HL-60 (cell line): ENCODE results near the gene UQCC3.

Experiments
- DNase-seq, 2 experiments: peaks; one replicate each; pipeline ENCODE4 v3.0.0-alpha.2; 2010 to 2020; ENCODE audit warnings: low read depth in 1 of 2, low spot score in 1 of 2
- H3K27ac ChIP-seq: fragments of 250-450 bp; sonication (Bioruptor Pico); replicated peaks from 2 replicates; pipeline ENCODE4 v1.5.1; 2020; ENCODE audit warnings: mild to moderate bottlenecking, moderate library complexity
- H3K27me3 ChIP-seq: fragments of 250-450 bp; sonication (Bioruptor Pico); 2 replicates; pipeline ENCODE4 v1.5.1; 2021; ENCODE audit warnings: mild to moderate bottlenecking, moderate library complexity; ENCODE audit not compliant: insufficient read depth, poor library complexity, severe bottlenecking
- H3K4me3 ChIP-seq: replicated peaks from 2 replicates; pipeline ENCODE4 v1.5.1; 2011; ENCODE audit warnings: mild to moderate bottlenecking, control low read depth, low read length; ENCODE audit not compliant: insufficient read depth
- GABPA ChIP-seq: IDR thresholded peaks from 2 replicates; pipeline ENCODE4 v1.6.1; 2012; ENCODE audit warnings: low read depth
- POLR2AphosphoS5 ChIP-seq: IDR thresholded peaks from 2 replicates; pipeline ENCODE4 v1.6.1; 2012; ENCODE audit warnings: low read depth
- REST ChIP-seq: IDR thresholded peaks from 2 replicates; pipeline ENCODE4 v1.6.1; 2012; ENCODE audit warnings: low read depth; ENCODE audit not compliant: insufficient replicate concordance
- SPI1 ChIP-seq: IDR thresholded peaks from 2 replicates; pipeline ENCODE4 v1.6.1; 2012; ENCODE audit warnings: low read depth, mild to moderate bottlenecking, borderline replicate concordance
- TF ChIP-seq, protein P1 (sequence below): IDR thresholded peaks from one replicate; pipeline ENCODE4 v1.5.1; 2011; ENCODE audit warnings: low read length, control low read depth, inconsistent platforms; ENCODE audit not compliant: insufficient read depth

The UQCC3 gene

GRCh38 chr11:62705413-62705812 is 33.9 kb downstream of the UQCC3 start:
- no peak for DNase-seq
- H3K4me3 ChIP-seq, result peak overlapping the region; percentile 77
- H3K27ac ChIP-seq, result peak overlapping the region; percentile 80
- no peak for TF ChIP-seq POLR2AphosphoS5
- no peak for TF ChIP-seq REST
- H3K27me3 ChIP-seq, result no peaks in the 10 kb centered on the region

DNA sequence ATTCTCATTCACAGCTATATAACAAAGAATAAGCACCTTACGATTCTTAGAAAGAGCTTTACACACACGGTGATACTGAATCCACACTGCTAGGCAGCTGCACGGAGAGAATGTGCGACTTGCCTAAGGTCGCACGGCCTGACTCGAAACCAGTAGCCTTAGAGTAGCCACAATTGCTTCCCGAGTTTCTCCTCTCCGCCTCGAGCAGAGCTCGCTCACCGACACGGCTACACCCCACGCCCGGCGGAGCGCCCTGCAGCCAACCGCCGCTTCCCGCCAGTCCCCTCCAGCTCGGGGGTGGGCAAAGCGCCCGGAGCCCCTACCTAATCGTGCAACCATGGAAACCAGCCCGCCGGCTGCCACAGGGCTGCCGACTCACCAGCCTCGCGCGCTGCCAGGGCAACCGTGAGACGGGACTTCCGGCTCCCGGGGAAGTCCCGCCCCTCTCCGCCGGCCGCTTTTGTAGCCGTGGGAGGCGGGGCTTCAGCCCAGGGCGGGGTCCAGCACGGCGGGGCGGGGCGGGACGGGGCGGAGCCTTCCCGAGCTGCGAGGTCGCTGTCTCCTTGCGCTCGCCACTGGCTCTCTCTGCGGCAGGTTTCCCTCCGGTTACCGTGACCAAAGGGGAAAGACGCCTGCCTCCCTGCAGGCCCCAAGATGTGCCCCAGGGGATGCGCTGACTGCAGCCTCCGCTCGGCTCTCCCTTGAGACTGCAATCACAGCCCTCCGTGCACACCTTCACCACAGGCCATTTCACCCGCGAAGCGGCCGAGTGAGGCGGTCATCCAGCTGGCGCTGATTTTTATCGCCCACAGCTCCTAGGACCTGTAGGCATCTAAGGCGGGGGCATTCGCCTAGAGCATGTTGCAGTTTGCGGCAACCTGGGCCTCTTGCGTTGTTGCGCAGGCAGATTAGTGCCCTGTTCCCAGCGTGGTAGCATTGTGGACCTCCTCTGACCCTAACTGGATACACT is 34.7 kb downstream of the UQCC3 start:
- TF ChIP-seq SPI1 (no peak), POLR2AphosphoS5 (peak; percentile 74; the same call in 1 of the 2 replicates), GABPA (peak; percentile 75), REST (no peak)
- TF ChIP-seq, protein P1, sequence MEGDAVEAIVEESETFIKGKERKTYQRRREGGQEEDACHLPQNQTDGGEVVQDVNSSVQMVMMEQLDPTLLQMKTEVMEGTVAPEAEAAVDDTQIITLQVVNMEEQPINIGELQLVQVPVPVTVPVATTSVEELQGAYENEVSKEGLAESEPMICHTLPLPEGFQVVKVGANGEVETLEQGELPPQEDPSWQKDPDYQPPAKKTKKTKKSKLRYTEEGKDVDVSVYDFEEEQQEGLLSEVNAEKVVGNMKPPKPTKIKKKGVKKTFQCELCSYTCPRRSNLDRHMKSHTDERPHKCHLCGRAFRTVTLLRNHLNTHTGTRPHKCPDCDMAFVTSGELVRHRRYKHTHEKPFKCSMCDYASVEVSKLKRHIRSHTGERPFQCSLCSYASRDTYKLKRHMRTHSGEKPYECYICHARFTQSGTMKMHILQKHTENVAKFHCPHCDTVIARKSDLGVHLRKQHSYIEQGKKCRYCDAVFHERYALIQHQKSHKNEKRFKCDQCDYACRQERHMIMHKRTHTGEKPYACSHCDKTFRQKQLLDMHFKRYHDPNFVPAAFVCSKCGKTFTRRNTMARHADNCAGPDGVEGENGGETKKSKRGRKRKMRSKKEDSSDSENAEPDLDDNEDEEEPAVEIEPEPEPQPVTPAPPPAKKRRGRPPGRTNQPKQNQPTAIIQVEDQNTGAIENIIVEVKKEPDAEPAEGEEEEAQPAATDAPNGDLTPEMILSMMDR, result no peak
- peak overlapping the region; percentile 77 for H3K4me3 ChIP-seq
- H3K27ac ChIP-seq, result peak overlapping the region; percentile 80
- no peaks in the 10 kb centered on the region for H3K27me3 ChIP-seq
- DNase-seq, result peak; percentile 87 to 89

DNA sequence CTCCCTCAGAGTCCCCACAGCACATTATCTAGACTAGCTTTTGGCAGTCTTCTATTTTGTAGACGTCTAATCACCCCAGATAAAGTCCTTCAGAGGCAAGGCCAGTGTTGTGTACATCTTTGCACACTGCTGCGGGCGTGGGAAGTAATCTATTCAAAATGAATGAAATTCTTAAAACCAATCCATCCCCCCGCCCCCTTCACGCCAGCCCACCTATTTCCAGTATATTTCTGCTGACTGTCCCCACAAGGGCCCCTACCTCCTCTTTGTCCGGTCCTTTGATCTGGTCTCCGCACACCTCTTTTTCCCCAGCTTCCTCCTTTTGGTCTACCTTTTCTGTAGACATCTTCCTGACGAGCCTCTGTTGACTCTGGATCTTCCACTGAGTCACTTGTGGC is 35.4 kb downstream of the UQCC3 start:
- no peak overlapping the region for H3K4me3 ChIP-seq

More for the DNA sequence above, 35.4 kb downstream of the UQCC3 start:
- H3K27ac ChIP-seq, result no peak overlapping the region
- no peaks in the 10 kb centered on the region for H3K27me3 ChIP-seq
- DNase-seq, result no peak
- no peak for TF ChIP-seq GABPA
- TF ChIP-seq SPI1, result no peak
- TF ChIP-seq, protein P1, result no peak
- no peak for TF ChIP-seq POLR2AphosphoS5
- no peak for TF ChIP-seq REST
